MM.1S (cell line): Measurements from ENCODE around the gene CORO2A.
A peak's percentile ranks its signal among the peaks of the same experiment; 100 is the strongest.

ENCODE experiments used
- DNase-seq: peaks from one replicate; pipeline ENCODE4 v3.0.0-alpha.2; 2015
- H2AFZ ChIP-seq: fragments of 300-600 bp; sonication (generic); 2 replicates; pipeline ENCODE4 v1.6.0; 2016; ENCODE audit warnings: antibody characterized with exemption, low read length
- H3F3A ChIP-seq: fragments of 300-600 bp; sonication (generic); 2 replicates; pipeline ENCODE4 v1.6.1; 2016; ENCODE audit warnings: mild to moderate bottlenecking, antibody characterized with exemption, low read length, moderate library complexity, mixed read lengths; ENCODE audit not compliant: insufficient read depth
- H3K27ac ChIP-seq: fragments of 300-600 bp; sonication (generic); 2 replicates; pipeline ENCODE4 v1.5.1; 2016; ENCODE audit warnings: mild to moderate bottlenecking, low read length
- H3K27me3 ChIP-seq: fragments of 300-600 bp; sonication (generic); replicated peaks from 2 replicates; pipeline ENCODE4 v1.6.0; 2016; ENCODE audit warnings: low read length; ENCODE audit not compliant: insufficient read depth
- H3K36me3 ChIP-seq: fragments of 300-600 bp; sonication (generic); replicated peaks from 2 replicates; pipeline ENCODE4 v1.6.1; 2016; ENCODE audit warnings: mild to moderate bottlenecking, low read length, mixed read lengths; ENCODE audit not compliant: insufficient read depth
- H3K4me1 ChIP-seq: fragments of 300-600 bp; sonication (generic); 2 replicates; pipeline ENCODE4 v1.6.1; 2016; ENCODE audit warnings: low read length, mixed read lengths
- H3K4me2 ChIP-seq: fragments of 300-600 bp; sonication (generic); 2 replicates; pipeline ENCODE4 v1.6.0; 2016; ENCODE audit warnings: low read depth, low read length
- H3K4me3 ChIP-seq: fragments of 300-600 bp; sonication (generic); 2 replicates; pipeline ENCODE4 v1.5.1; 2016; ENCODE audit warnings: low read length, mixed read lengths
- H3K79me2 ChIP-seq: fragments of 300-600 bp; sonication (generic); 2 replicates; pipeline ENCODE4 v1.6.1; 2016; ENCODE audit warnings: mixed run types, low read length, mixed read lengths
- H3K9ac ChIP-seq: fragments of 300-600 bp; sonication (generic); 2 replicates; pipeline ENCODE4 v1.6.1; 2016; ENCODE audit warnings: low read length, mixed read lengths
- H3K9me2 ChIP-seq: fragments of 300-600 bp; sonication (generic); replicated peaks from 2 replicates; pipeline ENCODE4 v1.6.1; 2016; ENCODE audit warnings: mild to moderate bottlenecking, low read length, mixed read lengths; ENCODE audit not compliant: insufficient read depth
- H3K9me3 ChIP-seq: fragments of 300-600 bp; sonication (generic); replicated peaks from 2 replicates; pipeline ENCODE4 v1.6.1; 2016; ENCODE audit warnings: mild to moderate bottlenecking, low read length, mixed read lengths; ENCODE audit not compliant: insufficient read depth
- H4K20me1 ChIP-seq: fragments of 300-600 bp; sonication (generic); 2 replicates; pipeline ENCODE4 v1.6.1; 2016; ENCODE audit warnings: mild to moderate bottlenecking, low read length, moderate library complexity, mixed read lengths; ENCODE audit not compliant: insufficient read depth
- CTCF ChIP-seq: fragments of 300-600 bp; sonication (generic); IDR thresholded peaks from 2 replicates; pipeline ENCODE4 v1.5.1; 2016; ENCODE audit warnings: antibody characterized with exemption, low read length, mixed read lengths
- EZH2 ChIP-seq: fragments of 300-600 bp; sonication (generic); optimal IDR thresholded peaks from 2 replicates; pipeline ENCODE3; 2017; ENCODE audit warnings: low read depth, mild to moderate bottlenecking, antibody characterized with exemption, low read length, mixed read lengths
- EZH2phosphoT487 ChIP-seq: fragments of 300-600 bp; sonication (generic); IDR thresholded peaks from 2 replicates; pipeline ENCODE4 v1.6.1; 2018; ENCODE audit warnings: antibody characterized with exemption, low read length

The CORO2A gene

GRCh38 chr9:98193336-98193944, 1.0 kb upstream of the CORO2A start:
- H3K9ac ChIP-seq, result no peak overlapping the region; the same call in 1 of the 2 replicates
- H3F3A ChIP-seq, result peaks cover 6% of the 10 kb centered on the region; the same call in 1 of the 2 replicates
- peak overlapping the region; percentile 84 for H3K4me3 ChIP-seq
- H3K9me2 ChIP-seq, result no peaks in the 10 kb centered on the region
- no peak overlapping the region for H3K27ac ChIP-seq
- no peaks in the 10 kb centered on the region for H3K9me3 ChIP-seq
- no peaks in the 10 kb centered on the region for H3K79me2 ChIP-seq
- H3K4me2 ChIP-seq, result peak overlapping the region; percentile 89
- H2AFZ ChIP-seq, result peak overlapping the region; percentile 93
- no peaks in the 10 kb centered on the region for H4K20me1 ChIP-seq
- no peak for TF ChIP-seq EZH2
- TF ChIP-seq CTCF, result no peak
- no peak for TF ChIP-seq EZH2phosphoT487
- no peaks in the 10 kb centered on the region for H3K36me3 ChIP-seq
- H3K4me1 ChIP-seq, result no peaks in the 10 kb centered on the region
- DNase-seq, result no peak
- peaks cover 11% of the 10 kb centered on the region for H3K27me3 ChIP-seq

- TF ChIP-seq EZH2 (no peak), CTCF (no peak), EZH2phosphoT487 (no peak)
- Histone ChIP-seq H3K9me3 (no peaks in the 10 kb centered on the region), H3K27ac (no peak overlapping the region), H3K36me3 (no peaks in the 10 kb centered on the region), H2AFZ (peak overlapping the region; percentile 90), H4K20me1 (no peaks in the 10 kb centered on the region), H3K4me2 (peak overlapping the region; percentile 91; the same call in 1 of the 2 replicates), H3K79me2 (no peaks in the 10 kb centered on the region), H3K4me1 (no peaks in the 10 kb centered on the region), H3K27me3 (peaks cover 11% of the 10 kb centered on the region), H3K9me2 (no peaks in the 10 kb centered on the region), H3K9ac (peak overlapping the region; percentile 13; the same call in 1 of the 2 replicates), H3K4me3 (peak overlapping the region; percentile 67), H3F3A (peaks cover 6% of the 10 kb centered on the region; the same call in 1 of the 2 replicates)
- DNase-seq, result no peak
Measured at GRCh38 chr9:98191671-98192502, 550 bp downstream of the CORO2A start.

GRCh38 chr9:98191181-98191608, 1.2 kb downstream of the CORO2A start:
- H3K9ac ChIP-seq, result no peak overlapping the region
- no peak overlapping the region for H2AFZ ChIP-seq
- peaks cover 11% of the 10 kb centered on the region for H3K27me3 ChIP-seq
- no peaks in the 10 kb centered on the region for H3K4me1 ChIP-seq
- no peaks in the 10 kb centered on the region for H3K9me2 ChIP-seq
- H3K36me3 ChIP-seq, result no peaks in the 10 kb centered on the region
- no peaks in the 10 kb centered on the region for H4K20me1 ChIP-seq
- no peaks in the 10 kb centered on the region for H3K9me3 ChIP-seq
- peaks cover 6% of the 10 kb centered on the region; the same call in 1 of the 2 replicates for H3F3A ChIP-seq
- no peak overlapping the region for H3K4me3 ChIP-seq
- H3K79me2 ChIP-seq, result no peaks in the 10 kb centered on the region
- H3K27ac ChIP-seq, result no peak overlapping the region
- no peak for DNase-seq
- TF ChIP-seq EZH2phosphoT487 (no peak), EZH2 (no peak), CTCF (no peak)
- H3K4me2 ChIP-seq, result no peak overlapping the region
